Keratinocyte (primary cell): Measurements from ENCODE around the gene LRRIQ1.

Source experiments
- EZH2 ChIP-seq: IDR thresholded peaks from one replicate; pipeline ENCODE4 v1.6.1; 2012; ENCODE audit warnings: inconsistent platforms, mild to moderate bottlenecking, low read length, moderate library complexity
- TF ChIP-seq, protein P1 (sequence below), 3 experiments: IDR thresholded peaks in 1 of 3; conservative IDR thresholded peaks in 1 of 3; optimal IDR thresholded peaks in 1 of 3; 2 replicates in 2 of 3; 3 replicates in 1 of 3; pipeline versions ENCODE3 to v1.5.1; 2011; ENCODE audit warnings: low read length in 3 of 3, mild to moderate bottlenecking in 3 of 3, moderate library complexity in 2 of 3, control low read depth in 1 of 3, inconsistent platforms in 1 of 3; ENCODE audit not compliant: insufficient read depth in 2 of 3; ENCODE audit errors: extremely low read depth in 1 of 3

DNA sequence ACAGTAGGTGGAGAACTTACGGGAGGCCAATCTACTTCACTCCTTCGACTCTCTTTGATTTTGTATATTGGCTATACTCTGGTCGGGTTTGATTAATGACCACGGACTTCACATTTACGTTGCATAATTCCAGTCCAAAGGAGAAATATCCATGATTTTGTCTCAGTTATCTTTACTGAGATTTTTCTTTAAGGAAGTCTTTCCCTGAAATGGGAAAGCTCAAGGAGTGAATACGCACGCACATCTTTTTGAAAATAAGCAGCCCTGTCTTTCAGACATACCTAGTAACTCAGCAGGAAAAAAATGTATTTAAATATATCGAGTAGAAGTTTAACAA, 238.1 kb downstream of the LRRIQ1 start:
- TF ChIP-seq, protein P1, sequence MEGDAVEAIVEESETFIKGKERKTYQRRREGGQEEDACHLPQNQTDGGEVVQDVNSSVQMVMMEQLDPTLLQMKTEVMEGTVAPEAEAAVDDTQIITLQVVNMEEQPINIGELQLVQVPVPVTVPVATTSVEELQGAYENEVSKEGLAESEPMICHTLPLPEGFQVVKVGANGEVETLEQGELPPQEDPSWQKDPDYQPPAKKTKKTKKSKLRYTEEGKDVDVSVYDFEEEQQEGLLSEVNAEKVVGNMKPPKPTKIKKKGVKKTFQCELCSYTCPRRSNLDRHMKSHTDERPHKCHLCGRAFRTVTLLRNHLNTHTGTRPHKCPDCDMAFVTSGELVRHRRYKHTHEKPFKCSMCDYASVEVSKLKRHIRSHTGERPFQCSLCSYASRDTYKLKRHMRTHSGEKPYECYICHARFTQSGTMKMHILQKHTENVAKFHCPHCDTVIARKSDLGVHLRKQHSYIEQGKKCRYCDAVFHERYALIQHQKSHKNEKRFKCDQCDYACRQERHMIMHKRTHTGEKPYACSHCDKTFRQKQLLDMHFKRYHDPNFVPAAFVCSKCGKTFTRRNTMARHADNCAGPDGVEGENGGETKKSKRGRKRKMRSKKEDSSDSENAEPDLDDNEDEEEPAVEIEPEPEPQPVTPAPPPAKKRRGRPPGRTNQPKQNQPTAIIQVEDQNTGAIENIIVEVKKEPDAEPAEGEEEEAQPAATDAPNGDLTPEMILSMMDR (optimal IDR thresholded peaks at IDR 0.05 in 1 of 3, IDR thresholded peaks at IDR 0.05 in 1 of 3, conservative IDR thresholded peaks at IDR 0.05 in 1 of 3; ENCODE audit: extremely low read depth in 1 of 3, insufficient read depth in 2 of 3, low read length in 3 of 3), result no peak
- peak; percentile 18 for TF ChIP-seq EZH2
